WERI-Rb-1 (cell line): ENCODE measurements around the gene DHX9.

Experiments
- DNase-seq: peaks from one replicate; pipeline ENCODE4 v3.0.0-alpha.2; 2020
- H3K27ac ChIP-seq: fragments of 250-450 bp; sonication (Bioruptor Pico); 2 replicates; pipeline ENCODE4 v1.5.1; 2020; ENCODE audit warnings: mild to moderate bottlenecking, moderate library complexity
- H3K27me3 ChIP-seq: fragments of 250-450 bp; sonication (Bioruptor Pico); 2 replicates; pipeline ENCODE4 v1.5.1; 2021; ENCODE audit warnings: mild to moderate bottlenecking, low read depth, moderate library complexity; ENCODE audit not compliant: insufficient read depth, severe bottlenecking
- H3K36me3 ChIP-seq: fragments of 250-450 bp; sonication (Bioruptor Pico); 2 replicates; pipeline ENCODE4 v1.5.1; 2020; ENCODE audit warnings: mild to moderate bottlenecking, moderate library complexity
- H3K4me3 ChIP-seq: 2 replicates; pipeline ENCODE4 v1.5.1; 2011; ENCODE audit warnings: low read depth, mild to moderate bottlenecking, control low read depth, low read length
- H3K9me3 ChIP-seq: fragments of 250-450 bp; sonication (Bioruptor Pico); 2 replicates; pipeline ENCODE4 v1.5.1; 2021; ENCODE audit warnings: mild to moderate bottlenecking, moderate library complexity; ENCODE audit not compliant: severe bottlenecking
- CTCF ChIP-seq: IDR thresholded peaks from 2 replicates; pipeline ENCODE4 v1.5.1; 2011; ENCODE audit warnings: low read depth, mild to moderate bottlenecking, control low read depth, inconsistent platforms, low read length

The DHX9 gene

GRCh38 chr1:182839209-182840066 is at the start of gene DHX9:
TSS of gene DHX9 (plus strand) at chr1:182839347. CDS start at chr1:182842567, 3,220 bp downstream.
- peak; percentile 91 for DNase-seq
- Histone ChIP-seq H3K27ac (peak within 1 kb of the TSS; percentile 97), H3K27me3 (no peaks in the 10 kb centered on the region), H3K9me3 (no peaks in the 10 kb centered on the region), H3K36me3 (peaks cover 28% of the 10 kb centered on the region), H3K4me3 (peak within 1 kb of the TSS; percentile 66)
- no peak for TF ChIP-seq CTCF

- H3K27ac ChIP-seq: no peak overlapping the region; the same call in 1 of the 2 replicates
- TF ChIP-seq CTCF: no peak
- H3K36me3 ChIP-seq: no peaks in the 10 kb centered on the region
- DNase-seq: no peak
- no peak overlapping the region for H3K4me3 ChIP-seq
- no peaks in the 10 kb centered on the region for H3K9me3 ChIP-seq
- H3K27me3 ChIP-seq: no peaks in the 10 kb centered on the region
Observed at GRCh38 chr1:182791281-182792179, 47.6 kb upstream of the DHX9 start.

GRCh38 chr1:182794091-182794490 is 45.1 kb upstream of the DHX9 start:
- Histone ChIP-seq H3K36me3 (no peaks in the 10 kb centered on the region), H3K9me3 (no peaks in the 10 kb centered on the region), H3K27ac (no peak overlapping the region), H3K4me3 (no peak overlapping the region), H3K27me3 (no peaks in the 10 kb centered on the region)
- DNase-seq: no peak
- TF ChIP-seq CTCF: no peak

- H3K36me3 ChIP-seq: no peaks in the 10 kb centered on the region
- H3K4me3 ChIP-seq: no peak overlapping the region
- DNase-seq: no peak
- no peaks in the 10 kb centered on the region for H3K9me3 ChIP-seq
- no peak overlapping the region for H3K27ac ChIP-seq
- no peak for TF ChIP-seq CTCF
- no peaks in the 10 kb centered on the region for H3K27me3 ChIP-seq
Observed at GRCh38 chr1:182794676-182795201, 44.4 kb upstream of the DHX9 start.

- Histone ChIP-seq H3K36me3 (no peaks in the 10 kb centered on the region), H3K4me3 (no peak overlapping the region), H3K27ac (no peak overlapping the region), H3K27me3 (no peaks in the 10 kb centered on the region), H3K9me3 (no peaks in the 10 kb centered on the region)
- no peak for DNase-seq
- no peak for TF ChIP-seq CTCF
Observed at GRCh38 chr1:182795563-182796228, 43.5 kb upstream of the DHX9 start.
